Ovary (tissue), 3 donors: Measurements from ENCODE around the gene TLR2.

Source experiments
- CTCF ChIP-seq, 3 donors: fragments of 450-650 bp in 2 of 3; fragments of 200-600 bp in 1 of 3; IDR thresholded peaks; one replicate each; pipeline versions ENCODE4 v1.5.1 to v1.8.0; 2016 to 2022; ENCODE audit warnings: antibody characterized with exemption in 3 of 3, mild to moderate bottlenecking in 1 of 3
- EP300 ChIP-seq: sonication (generic); formaldehyde crosslinking; IDR thresholded peaks from one replicate; pipeline ENCODE4 v1.6.1; 2017; ENCODE audit warnings: antibody characterized with exemption
- donor health status: DM: no; HTN: no; CAD: no.

GRCh38 chr4:153645183-153645582 is 38.9 kb upstream of the TLR2 start:
- TF ChIP-seq CTCF (IDR thresholded peaks at IDR 0.05) (no peak), EP300 (no peak)
